Fibroblast of skin of right quadriceps (primary cell): ENCODE measurements around the gene SZT2.
A peak's percentile ranks its signal among the peaks of the same experiment; 100 is the strongest.
"Not testable (repeated sequence)": the region's sequence is repeated elsewhere in the genome, so short reads cannot be mapped to it uniquely, and the experiment has no call there.

Experiments used
- DNase-seq: peaks from one replicate; pipeline ENCODE4 v3.0.0-alpha.2; 2013

Gene SZT2

GRCh38 chr1:43363283-43363934 lies 26.3 kb upstream of the SZT2 start:
- DNase-seq, result no peak

- no peak for DNase-seq
These were observed 25.7 kb upstream of the SZT2 start for GRCh38 chr1:43363935-43364525.

GRCh38 chr1:43365678-43366077 lies 24.0 kb upstream of the SZT2 start:
- DNase-seq, result no peak

- DNase-seq, result no peak
These were observed 23.5 kb upstream of the SZT2 start for GRCh38 chr1:43366179-43366578.

- DNase-seq, result peak; percentile 37
These were observed 23.1 kb upstream of the SZT2 start for GRCh38 chr1:43366601-43367025.

GRCh38 chr1:43367026-43367903 lies 22.4 kb upstream of the SZT2 start:
- DNase-seq, result peak; percentile 60

- DNase-seq, result peak; percentile 86
These were observed 21.6 kb upstream of the SZT2 start, which contains the start of gene ELOVL1 for GRCh38 chr1:43367904-43368645. TSS of gene ELOVL1 (minus strand) at chr1:43368011. CDS start at chr1:43365609, 2,402 bp downstream.

- DNase-seq, result peak; percentile 35
These were observed 21.1 kb upstream of the SZT2 start for GRCh38 chr1:43368646-43369020.

GRCh38 chr1:43369779-43370178 lies 19.9 kb upstream of the SZT2 start:
- not testable (repeated sequence) for DNase-seq

- no peak for DNase-seq
These were observed 19.1 kb upstream of the SZT2 start for GRCh38 chr1:43370564-43370963.

- no peak for DNase-seq
These were observed 17.5 kb upstream of the SZT2 start for GRCh38 chr1:43372172-43372571.

GRCh38 chr1:43373066-43373940 lies 16.4 kb upstream of the SZT2 start:
- DNase-seq, result peak; percentile 80

- DNase-seq, result no peak
These were observed 12.9 kb upstream of the SZT2 start for GRCh38 chr1:43376723-43377235.

- no peak for DNase-seq
These were observed 11.9 kb upstream of the SZT2 start for GRCh38 chr1:43377831-43378230.

- DNase-seq, result no peak
These were observed 10.2 kb upstream of the SZT2 start for GRCh38 chr1:43379476-43379875.

- no peak for DNase-seq
These were observed 8.1 kb upstream of the SZT2 start for GRCh38 chr1:43381612-43382011.

GRCh38 chr1:43382027-43382779 lies 7.5 kb upstream of the SZT2 start:
- no peak for DNase-seq

GRCh38 chr1:43383449-43383848 lies 6.2 kb upstream of the SZT2 start:
- no peak for DNase-seq

- DNase-seq, result no peak
These were observed 3.0 kb upstream of the SZT2 start for GRCh38 chr1:43386676-43387075.

- DNase-seq, result no peak
These were observed 1.6 kb upstream of the SZT2 start for GRCh38 chr1:43387976-43388599.

- no peak for DNase-seq
These were observed 1.1 kb upstream of the SZT2 start for GRCh38 chr1:43388613-43389012.
